ENCODE measurements around the gene KANSL1.

KANSL1 gene

GRCh38 chr17:45998987-45999899, 194.0 kb downstream of the KANSL1 start, which contains the start of gene STH:
STH (plus strand) TSS chr17:45999250; CDS start chr17:45999280, 30 bp downstream.
- no peak for DNase-seq (ENCODE audit: low spot score)
- no peak for TF ChIP-seq CTCF (IDR thresholded peaks at IDR 0.05; ENCODE audit: extremely low read depth, insufficient read depth, missing control alignments)
- in situ Hi-C loops (cut with MboI; ENCODE audit: low pct_unique_long_range_greater_than_20kb, low sequenced_read_pairs, unreplicated experiment) = no loop called here

GRCh38 chr17:45997624-45998023, 195.6 kb downstream of the KANSL1 start:
- in situ Hi-C loops (cut with MboI; ENCODE audit: low pct_unique_long_range_greater_than_20kb, low sequenced_read_pairs, unreplicated experiment) = no loop called here
- TF ChIP-seq CTCF (IDR thresholded peaks at IDR 0.05; ENCODE audit: extremely low read depth, insufficient read depth, missing control alignments) = no peak
- DNase-seq (ENCODE audit: low spot score) = no peak

- in situ Hi-C loops (cut with MboI; ENCODE audit: low pct_unique_long_range_greater_than_20kb, low sequenced_read_pairs, unreplicated experiment) = no loop called here
- TF ChIP-seq CTCF (IDR thresholded peaks at IDR 0.05; ENCODE audit: extremely low read depth, insufficient read depth, missing control alignments) = no peak
- DNase-seq (ENCODE audit: low spot score) = no peak
Observed at GRCh38 chr17:45997166-45997565, 196.1 kb downstream of the KANSL1 start.

- in situ Hi-C loops (cut with MboI; ENCODE audit: low pct_unique_long_range_greater_than_20kb, low sequenced_read_pairs, unreplicated experiment) = no loop called here
- TF ChIP-seq CTCF (IDR thresholded peaks at IDR 0.05; ENCODE audit: extremely low read depth, insufficient read depth, missing control alignments) = no peak
- no peak for DNase-seq (ENCODE audit: low spot score)
Observed at GRCh38 chr17:45996282-45996937, 196.8 kb downstream of the KANSL1 start.

GRCh38 chr17:45995627-45996270, 197.5 kb downstream of the KANSL1 start:
- no peak for TF ChIP-seq CTCF (IDR thresholded peaks at IDR 0.05; ENCODE audit: extremely low read depth, insufficient read depth, missing control alignments)
- in situ Hi-C loops (cut with MboI; ENCODE audit: low pct_unique_long_range_greater_than_20kb, low sequenced_read_pairs, unreplicated experiment) = no loop called here
- no peak for DNase-seq (ENCODE audit: low spot score)

- no peak for DNase-seq (ENCODE audit: low spot score)
- in situ Hi-C loops (cut with MboI; ENCODE audit: low pct_unique_long_range_greater_than_20kb, low sequenced_read_pairs, unreplicated experiment) = no loop called here
- no peak for TF ChIP-seq CTCF (IDR thresholded peaks at IDR 0.05; ENCODE audit: extremely low read depth, insufficient read depth, missing control alignments)
Observed at GRCh38 chr17:45994987-45995386, 198.2 kb downstream of the KANSL1 start.
